SK-N-SH treated with all-trans-retinoic acid at 6 μM for 48 hours (cell line): ENCODE data around the gene KCNQ5.

Source experiments
- ARNTL ChIP-seq: fragments of 450-650 bp; formaldehyde crosslinking; IDR thresholded peaks from 2 replicates; pipeline ENCODE4 v1.5.0; 2020; ENCODE audit warnings: low read depth, mild to moderate bottlenecking, moderate library complexity, borderline replicate concordance
- GLIS3 ChIP-seq: fragments of 250-450 bp; sonication (Bioruptor Pico); IDR thresholded peaks from 2 replicates; pipeline ENCODE4 v1.5.0; 2020; ENCODE audit warnings: mild to moderate bottlenecking, moderate library complexity
- RARB ChIP-seq: fragments of 250-450 bp; sonication (Bioruptor Pico); IDR thresholded peaks from 2 replicates; pipeline ENCODE4 v1.8.0; 2021; ENCODE audit warnings: mild to moderate bottlenecking, moderate library complexity
- TCF4 ChIP-seq: fragments of 250-450 bp; sonication (Bioruptor Pico); IDR thresholded peaks from 2 replicates; pipeline ENCODE4 v1.8.0; 2021; ENCODE audit warnings: mild to moderate bottlenecking, moderate library complexity, borderline replicate concordance
- ZFP3 ChIP-seq: fragments of 250-450 bp; sonication (Bioruptor Pico); IDR thresholded peaks from 2 replicates; pipeline ENCODE4 v1.5.0; 2020; ENCODE audit warnings: mild to moderate bottlenecking, moderate library complexity
- ZNF8 ChIP-seq: fragments of 450-650 bp; formaldehyde crosslinking; IDR thresholded peaks from 2 replicates; pipeline ENCODE4 v1.5.0; 2020; ENCODE audit warnings: mild to moderate bottlenecking, moderate library complexity

DNA sequence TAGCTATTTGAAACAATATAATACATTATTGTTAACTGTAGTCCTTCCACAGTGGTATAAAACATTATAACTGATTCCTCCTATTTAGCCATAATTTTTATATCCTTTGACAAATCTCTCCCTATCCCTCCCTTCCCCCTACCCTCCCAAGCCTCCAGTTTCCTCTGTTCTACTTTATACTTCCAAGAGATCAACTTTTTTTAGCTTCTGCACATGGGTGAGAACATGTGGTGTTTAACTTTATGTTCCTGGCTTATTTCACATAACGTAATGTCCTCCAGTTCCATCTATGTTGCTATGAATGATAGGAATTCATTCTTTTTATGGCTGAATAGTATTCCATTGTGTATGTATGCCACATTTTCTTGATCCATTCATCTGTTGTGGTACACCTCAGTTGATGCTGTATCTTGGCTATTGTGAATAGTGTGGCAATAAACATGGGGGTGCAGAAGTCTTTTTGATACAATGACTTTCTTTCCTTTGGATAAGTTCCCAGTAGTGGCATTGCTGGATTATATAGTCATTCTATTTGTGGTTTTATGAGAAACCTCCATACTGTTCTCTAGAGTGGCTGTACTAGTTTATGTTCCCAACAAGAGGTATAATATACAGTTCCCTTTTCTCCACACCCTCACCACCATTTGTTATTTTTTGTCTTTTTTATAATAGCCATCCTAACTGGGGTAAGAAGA lies 205.0 kb downstream of the KCNQ5 start:
- TF ChIP-seq TCF4 (CRISPR knock-in tag) (no peak), RARB (CRISPR knock-in tag) (no peak), ZFP3 (no peak), ZNF8 (CRISPR knock-in tag) (no peak), GLIS3 (no peak), ARNTL (CRISPR knock-in tag) (no peak)
